Right renal pelvis (tissue), 4 donors: Measurements from ENCODE around the gene HNRNPK. TPM values are rescaled to one million over a fixed set of nuclear protein-coding genes. Genes with fewer than 3 reads are reported as not detected.

Experiments
- DNase-seq, 4 donors: peaks; one replicate each; pipeline ENCODE4 v3.0.0-alpha.2; 2013; ENCODE audit warnings: low read depth in 4 of 4, low spot score in 3 of 4, missing footprints in 1 of 4
- polyA plus RNA-seq, 4 donors: library from polyadenylated mRNA; unstranded; fragments of 120-200 nt; gene quantifications; one replicate each; pipeline ENCODE4 v1.2.1, GENCODE V29; 2013; ENCODE audit not compliant: insufficient read length in 4 of 4

The HNRNPK gene
- 1,000 to 10,000 TPM in 3 of 4 donors, 100 to 1,000 TPM in 1; 885 to 1,042 (median 1,027) TPM for polyA plus RNA-seq

DNA sequence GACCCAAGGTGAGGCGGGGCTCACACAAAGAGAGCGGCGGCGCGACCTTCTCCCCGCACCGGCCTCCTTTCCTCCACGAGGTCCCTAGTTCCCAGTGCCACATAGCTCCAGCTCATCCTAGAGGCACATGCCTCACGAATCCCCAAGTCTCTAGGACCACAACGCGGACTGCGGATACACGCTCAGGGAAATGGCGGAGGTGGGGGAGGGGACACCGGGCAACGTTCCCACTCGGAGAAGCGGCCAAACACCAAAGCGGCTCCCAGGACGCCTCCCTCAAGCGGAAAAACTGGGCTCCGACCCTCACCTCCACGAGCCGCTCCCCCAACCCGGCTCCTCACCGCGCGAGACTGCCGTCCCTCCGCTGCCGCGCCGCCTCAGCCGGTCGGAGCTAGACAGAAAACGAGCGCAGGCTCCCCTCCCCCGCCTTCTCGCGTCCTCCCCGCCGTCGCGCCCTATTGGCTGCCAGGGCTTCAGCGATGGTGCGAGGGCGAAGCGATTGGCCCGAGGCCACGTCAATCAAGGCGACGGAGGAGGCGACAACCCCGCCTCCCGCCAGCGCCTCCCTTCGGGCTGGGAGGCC is at the start of gene HNRNPK:
TSS of gene HNRNPK (minus strand) at position 404 of the 583 bp plus-strand sequence. CDS start 1,963 bp downstream, outside the sequence.
- DNase-seq, result peak; percentile 95 to 100 (median 98)

GRCh38 chr9:84027201-84027600 is 47.2 kb upstream of the HNRNPK start:
- no peak for DNase-seq

- DNase-seq, result no peak
Observed at GRCh38 chr9:84024041-84024575, 44.1 kb upstream of the HNRNPK start.

DNA sequence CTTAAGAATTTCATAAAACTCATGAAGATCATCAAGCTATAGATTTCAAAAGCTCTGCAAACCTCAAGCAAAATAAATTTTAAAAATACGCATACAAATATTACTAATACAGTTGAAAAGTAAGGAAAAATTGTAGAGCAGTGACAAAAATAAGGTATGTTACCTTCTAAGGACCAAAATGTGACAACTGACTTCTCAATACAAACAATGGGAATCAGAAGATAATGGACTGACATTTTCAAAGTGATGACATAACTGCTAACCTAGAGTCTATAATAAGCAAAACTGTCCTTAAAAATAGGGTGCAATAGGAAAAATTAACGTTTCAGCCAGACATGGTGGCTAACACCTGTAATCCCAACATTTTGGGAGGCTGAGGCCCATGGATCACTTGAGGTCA is 27.6 kb upstream of the HNRNPK start:
- DNase-seq, result no peak

DNA sequence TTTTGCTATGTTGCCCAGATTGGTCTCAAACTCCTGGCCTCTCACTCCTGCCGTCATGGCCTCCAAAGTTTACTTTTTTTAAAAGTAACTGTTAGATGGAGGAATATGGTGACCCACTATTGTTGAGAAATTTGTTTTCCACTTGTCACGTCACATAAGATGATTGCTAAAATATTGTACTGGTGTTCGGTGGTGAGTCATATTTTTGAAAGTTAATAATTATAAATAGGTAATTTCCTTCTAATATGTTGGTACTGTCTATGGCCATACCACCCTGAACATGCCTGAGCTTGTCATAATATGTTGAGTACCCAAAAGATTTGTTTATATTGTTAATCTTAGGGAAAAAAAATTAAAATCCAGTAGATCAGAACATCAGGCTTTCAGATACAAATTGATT is 23.2 kb upstream of the HNRNPK start:
- no peak for DNase-seq

GRCh38 chr9:84002344-84002743 is 22.3 kb upstream of the HNRNPK start:
- no peak for DNase-seq

GRCh38 chr9:84001621-84002020 is 21.6 kb upstream of the HNRNPK start:
- no peak for DNase-seq

DNA sequence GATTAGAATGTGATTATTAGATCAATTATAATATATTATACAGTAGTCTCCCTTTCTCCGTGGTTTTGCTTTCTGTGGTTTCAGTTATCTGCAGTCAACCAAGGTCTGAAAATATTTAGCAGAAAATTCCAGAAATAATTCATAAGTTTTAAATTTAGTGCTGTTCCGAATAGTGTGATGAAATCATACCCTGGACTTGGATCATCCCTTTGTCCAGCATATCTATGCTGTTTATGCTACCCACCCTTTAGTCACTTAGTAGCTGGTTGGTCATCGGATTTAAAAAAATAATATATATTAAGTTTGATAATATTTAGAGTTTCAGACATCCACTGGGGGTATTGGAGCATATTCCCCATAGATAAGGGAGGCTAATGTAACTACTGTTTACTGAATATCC is 20.2 kb upstream of the HNRNPK start:
- DNase-seq, result no peak

DNA sequence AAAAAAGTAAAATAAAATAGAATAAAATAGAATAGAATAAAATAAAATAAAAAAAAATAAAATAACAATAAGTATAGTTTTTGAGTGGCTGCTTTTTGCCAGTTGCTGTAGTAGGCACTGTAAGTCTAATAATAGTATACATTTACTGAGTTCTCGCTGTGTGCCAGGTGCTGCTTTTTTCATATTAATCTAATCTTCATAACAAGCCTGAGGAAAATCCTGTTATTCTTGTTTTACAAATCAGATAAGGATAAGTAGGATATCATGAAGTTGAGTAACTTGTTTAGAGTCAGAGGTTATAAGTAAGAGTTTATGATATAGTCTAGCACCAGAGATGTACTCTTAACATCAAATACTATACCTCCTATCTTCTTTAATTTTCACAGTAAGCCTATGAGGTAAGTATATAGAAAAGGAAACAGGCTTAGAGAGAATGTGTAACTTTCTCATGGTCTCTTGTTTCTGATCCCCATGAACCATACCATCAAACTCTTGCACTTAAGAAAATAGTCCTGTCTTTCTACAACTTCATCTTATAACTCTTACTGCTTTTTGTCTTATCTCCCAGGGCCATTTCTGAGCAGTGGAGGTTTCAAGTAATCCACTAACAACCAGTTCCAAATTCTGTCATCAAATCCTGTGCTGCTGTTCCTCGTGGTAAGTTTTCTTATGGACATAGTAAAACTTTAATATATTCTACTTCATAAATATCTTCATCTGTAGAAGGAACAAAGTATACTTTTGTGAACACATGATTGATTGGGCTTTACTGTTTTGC is 19.3 kb upstream of the HNRNPK start:
- no peak for DNase-seq

DNA sequence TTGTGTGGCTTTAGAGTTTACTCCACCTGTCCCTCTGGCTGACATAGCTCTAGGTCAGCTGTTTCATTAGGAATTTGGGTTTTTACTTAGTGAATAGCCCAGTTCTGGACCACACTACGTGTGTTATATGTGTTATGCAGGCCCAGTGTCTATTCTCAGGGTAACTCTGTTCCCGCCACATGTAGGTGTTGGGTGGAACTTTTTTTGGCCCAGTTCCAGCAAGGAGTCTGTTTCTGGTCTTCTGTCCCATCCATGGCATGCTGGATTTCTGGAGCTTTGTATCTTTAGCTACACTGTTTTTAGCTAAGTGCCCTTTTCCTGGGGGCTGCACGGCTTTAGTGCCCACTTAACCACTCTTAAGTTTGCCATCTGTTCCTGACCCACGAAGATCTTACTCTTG is 16.1 kb upstream of the HNRNPK start:
- no peak for DNase-seq

DNA sequence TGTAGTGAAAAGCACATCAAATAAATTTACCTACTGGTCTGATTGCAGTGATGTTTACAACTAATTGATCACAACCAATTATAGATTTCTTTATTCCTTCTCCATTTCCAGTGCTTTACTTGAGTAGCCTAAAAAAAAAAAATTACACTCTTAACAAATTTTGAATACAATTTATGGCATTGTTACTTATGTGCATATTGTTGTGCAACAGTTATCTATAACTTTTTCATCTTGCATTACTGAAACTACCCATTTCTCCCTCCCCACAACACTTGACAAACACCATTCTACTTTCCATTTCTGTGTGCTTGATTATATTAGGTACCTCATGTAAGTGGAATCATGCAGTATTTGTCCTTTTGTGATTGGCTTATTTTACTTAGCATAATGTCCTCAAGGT is 12.9 kb upstream of the HNRNPK start:
- no peak for DNase-seq

DNA sequence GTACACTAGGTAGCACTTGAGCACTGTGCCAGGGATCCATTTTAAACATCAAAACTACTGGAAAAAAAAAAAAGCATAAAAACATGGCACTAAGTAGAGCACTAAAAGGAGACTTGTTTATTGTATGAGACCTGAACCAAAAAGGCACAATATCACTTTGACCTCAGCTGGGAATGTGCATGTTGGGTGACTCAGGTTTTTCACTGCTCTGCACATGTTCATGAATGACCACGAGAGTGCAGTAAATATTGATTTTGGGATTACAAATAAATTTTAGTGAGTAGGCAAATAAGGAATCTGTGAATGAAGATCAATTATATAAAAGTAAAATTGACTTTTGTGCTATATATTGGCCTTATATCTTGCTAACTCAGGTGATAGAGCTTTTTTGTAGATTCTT is 12.4 kb upstream of the HNRNPK start:
- DNase-seq, result no peak

DNA sequence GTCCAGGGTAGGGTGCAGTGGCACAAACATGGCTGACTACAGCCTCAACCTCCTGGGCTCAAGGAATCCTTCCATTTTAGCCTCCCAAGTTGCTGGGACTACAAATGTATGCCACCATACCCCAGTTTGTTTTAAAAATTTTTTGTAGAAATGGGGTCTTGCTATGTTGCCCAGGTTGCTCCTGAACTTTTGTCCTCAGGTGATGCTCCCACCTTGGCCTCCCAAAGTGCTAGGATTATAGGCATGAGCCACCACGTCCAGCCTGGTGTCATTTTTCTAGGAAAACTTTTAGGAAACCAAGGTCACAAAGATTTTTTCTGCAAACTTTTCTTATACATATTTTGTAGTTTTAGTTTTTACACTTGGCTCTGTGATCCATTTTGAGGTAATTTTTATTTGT is 11.3 kb upstream of the HNRNPK start:
- DNase-seq, result no peak

DNA sequence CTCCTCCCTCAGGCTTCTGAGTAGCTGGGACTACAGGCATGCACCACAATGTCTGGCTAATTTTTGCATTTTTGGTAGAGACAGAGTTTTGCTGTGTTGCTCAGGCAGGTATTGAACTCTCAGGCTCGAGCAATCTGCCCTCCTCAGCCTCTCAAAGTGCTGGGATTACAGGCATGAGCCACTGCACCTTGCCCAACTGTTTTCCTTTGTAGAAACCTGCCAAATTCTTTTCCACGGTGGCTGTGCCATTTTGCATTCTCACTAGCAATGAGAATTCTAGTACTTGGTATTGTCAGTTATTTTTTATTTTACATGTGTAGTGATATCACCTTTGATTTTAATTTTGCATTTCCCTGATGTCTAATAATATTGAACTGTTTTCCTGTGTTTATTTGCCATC is 8.4 kb upstream of the HNRNPK start:
- no peak for DNase-seq

DNA sequence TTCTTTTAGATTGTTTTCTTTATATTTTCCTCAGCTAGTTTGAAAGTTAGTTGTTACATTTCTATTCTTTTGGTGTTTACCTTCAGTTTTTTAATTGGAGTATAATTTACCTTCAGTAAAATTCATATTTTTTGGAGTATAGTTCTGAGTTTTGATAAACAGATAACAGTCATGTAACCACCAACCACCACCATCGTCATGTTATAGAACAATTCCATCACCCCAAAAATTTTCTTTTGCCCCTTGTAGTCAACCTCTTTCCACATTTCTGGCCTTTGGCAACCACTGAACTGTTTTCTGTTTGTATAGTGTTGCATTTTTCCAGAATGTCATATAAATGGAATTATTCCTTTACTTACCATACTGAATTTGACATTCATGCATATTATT is 7.4 kb upstream of the HNRNPK start:
- no peak for DNase-seq

DNA sequence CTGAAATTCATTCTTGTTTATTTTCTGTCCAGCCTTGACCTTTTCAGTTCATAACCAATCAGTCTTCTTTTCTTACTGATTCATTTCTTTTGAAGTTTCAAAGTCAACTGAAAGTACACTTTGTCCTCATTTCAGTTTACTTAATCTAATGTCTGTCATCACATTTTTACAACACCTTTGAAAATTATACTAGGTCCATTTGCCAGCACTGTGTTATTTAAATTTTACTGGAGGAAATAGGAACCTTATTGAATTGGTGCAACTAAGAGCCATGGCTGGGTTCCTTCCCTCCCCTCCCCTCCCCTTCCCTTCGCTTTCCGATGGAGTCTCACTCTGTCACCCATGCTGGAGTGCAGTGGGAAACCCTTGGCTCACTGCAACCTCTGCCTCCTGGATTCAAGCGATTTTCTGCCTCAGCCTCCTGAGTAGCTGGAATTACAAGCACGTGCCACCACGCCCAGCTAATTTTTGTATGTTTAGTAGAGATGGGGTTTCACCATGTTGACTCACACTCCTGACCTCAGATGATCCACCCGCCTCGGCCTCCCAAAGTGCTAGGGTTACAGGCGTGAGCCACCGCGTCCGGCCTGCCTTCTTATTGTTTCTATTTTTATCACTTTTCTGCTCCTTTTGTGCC is 6.9 kb upstream of the HNRNPK start:
- DNase-seq, result no peak

DNA sequence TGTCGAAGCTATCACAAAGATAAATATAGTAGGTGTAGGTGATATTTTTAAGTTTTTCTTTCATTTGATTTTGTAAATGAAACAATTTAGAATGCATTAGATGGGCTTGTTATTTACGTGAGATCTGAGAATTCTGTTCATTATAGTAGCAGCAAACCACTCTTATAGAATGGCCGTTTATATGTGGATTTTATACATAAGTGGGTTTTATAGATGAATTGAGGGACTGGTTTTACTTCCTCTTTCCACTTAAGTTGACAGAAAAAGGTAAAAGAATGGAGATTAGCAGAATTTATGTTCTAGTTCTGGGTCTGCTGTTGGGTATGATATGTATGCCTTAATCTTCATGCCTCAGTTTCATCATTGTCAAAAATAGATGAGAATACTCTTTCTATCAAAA is 6.2 kb upstream of the HNRNPK start:
- no peak for DNase-seq

GRCh38 chr9:83981126-83981871 is 1.3 kb upstream of the HNRNPK start:
- DNase-seq, result peak in 1 of 4 donors; percentile 32

- peak; percentile 97 to 99 (median 98) for DNase-seq
Observed at GRCh38 chr9:83980395-83981125, 545 bp upstream of the HNRNPK start, which contains the start of gene RMI1. RMI1 (plus strand) TSS chr9:83980805; CDS start chr9:84000987, 20,182 bp downstream.
